ENCODE measurements around the gene SRXN1. TPM values are rescaled to one million over a fixed set of nuclear protein-coding genes. Genes with fewer than 3 reads are reported as not detected.

Gene SRXN1
- total RNA-seq, 1 donor from 2014 or later: 12.6 TPM

GRCh38 chr20:668638-669037, 15.6 kb upstream of the SRXN1 start:
- Mint-ChIP-seq H3K27me3 (ENCODE audit: low read depth) (peaks cover 54% of the 10 kb centered on the region), H3K27ac (ENCODE audit: unreplicated experiment) (no peak overlapping the region), H3K9me3 (no peaks in the 10 kb centered on the region), H3K4me3 (no peak overlapping the region), H3K4me1 (peaks cover 8% of the 10 kb centered on the region), H3K36me3 (ENCODE audit: low read depth) (no peaks in the 10 kb centered on the region)
- DNase-seq (ENCODE audit: low read depth, low spot score): no peak
- TF ChIP-seq, protein P1, sequence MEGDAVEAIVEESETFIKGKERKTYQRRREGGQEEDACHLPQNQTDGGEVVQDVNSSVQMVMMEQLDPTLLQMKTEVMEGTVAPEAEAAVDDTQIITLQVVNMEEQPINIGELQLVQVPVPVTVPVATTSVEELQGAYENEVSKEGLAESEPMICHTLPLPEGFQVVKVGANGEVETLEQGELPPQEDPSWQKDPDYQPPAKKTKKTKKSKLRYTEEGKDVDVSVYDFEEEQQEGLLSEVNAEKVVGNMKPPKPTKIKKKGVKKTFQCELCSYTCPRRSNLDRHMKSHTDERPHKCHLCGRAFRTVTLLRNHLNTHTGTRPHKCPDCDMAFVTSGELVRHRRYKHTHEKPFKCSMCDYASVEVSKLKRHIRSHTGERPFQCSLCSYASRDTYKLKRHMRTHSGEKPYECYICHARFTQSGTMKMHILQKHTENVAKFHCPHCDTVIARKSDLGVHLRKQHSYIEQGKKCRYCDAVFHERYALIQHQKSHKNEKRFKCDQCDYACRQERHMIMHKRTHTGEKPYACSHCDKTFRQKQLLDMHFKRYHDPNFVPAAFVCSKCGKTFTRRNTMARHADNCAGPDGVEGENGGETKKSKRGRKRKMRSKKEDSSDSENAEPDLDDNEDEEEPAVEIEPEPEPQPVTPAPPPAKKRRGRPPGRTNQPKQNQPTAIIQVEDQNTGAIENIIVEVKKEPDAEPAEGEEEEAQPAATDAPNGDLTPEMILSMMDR (conservative IDR thresholded peaks at IDR 0.05): no peak

DNA sequence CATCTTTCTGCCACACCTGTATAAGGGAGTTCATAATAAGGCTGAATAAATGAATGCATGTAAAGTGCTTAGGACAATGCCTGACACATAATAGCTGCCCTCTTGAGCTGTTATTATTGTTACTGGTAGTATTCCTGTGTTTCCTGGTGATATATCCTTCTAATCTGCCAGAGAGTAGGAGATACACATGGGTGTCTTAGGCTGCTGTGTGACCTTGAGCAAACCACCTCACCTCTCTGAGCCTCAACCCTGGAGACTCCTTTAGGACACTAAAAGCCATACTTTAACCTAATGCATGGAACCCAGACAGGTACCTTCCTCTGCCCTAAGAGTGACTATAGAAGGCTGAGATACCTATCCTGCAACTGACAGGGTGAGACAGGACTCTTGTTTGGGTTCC, 15.1 kb upstream of the SRXN1 start:
- H3K27ac Mint-ChIP-seq (ENCODE audit: unreplicated experiment): no peak overlapping the region
- no peak overlapping the region for H3K4me3 Mint-ChIP-seq
- TF ChIP-seq, protein P1 (conservative IDR thresholded peaks at IDR 0.05): no peak
- no peaks in the 10 kb centered on the region for H3K36me3 Mint-ChIP-seq (ENCODE audit: low read depth)
- H3K4me1 Mint-ChIP-seq: peaks cover 8% of the 10 kb centered on the region
- peaks cover 49% of the 10 kb centered on the region for H3K27me3 Mint-ChIP-seq (ENCODE audit: low read depth)
- DNase-seq (ENCODE audit: low read depth, low spot score): no peak
- no peaks in the 10 kb centered on the region for H3K9me3 Mint-ChIP-seq

DNA sequence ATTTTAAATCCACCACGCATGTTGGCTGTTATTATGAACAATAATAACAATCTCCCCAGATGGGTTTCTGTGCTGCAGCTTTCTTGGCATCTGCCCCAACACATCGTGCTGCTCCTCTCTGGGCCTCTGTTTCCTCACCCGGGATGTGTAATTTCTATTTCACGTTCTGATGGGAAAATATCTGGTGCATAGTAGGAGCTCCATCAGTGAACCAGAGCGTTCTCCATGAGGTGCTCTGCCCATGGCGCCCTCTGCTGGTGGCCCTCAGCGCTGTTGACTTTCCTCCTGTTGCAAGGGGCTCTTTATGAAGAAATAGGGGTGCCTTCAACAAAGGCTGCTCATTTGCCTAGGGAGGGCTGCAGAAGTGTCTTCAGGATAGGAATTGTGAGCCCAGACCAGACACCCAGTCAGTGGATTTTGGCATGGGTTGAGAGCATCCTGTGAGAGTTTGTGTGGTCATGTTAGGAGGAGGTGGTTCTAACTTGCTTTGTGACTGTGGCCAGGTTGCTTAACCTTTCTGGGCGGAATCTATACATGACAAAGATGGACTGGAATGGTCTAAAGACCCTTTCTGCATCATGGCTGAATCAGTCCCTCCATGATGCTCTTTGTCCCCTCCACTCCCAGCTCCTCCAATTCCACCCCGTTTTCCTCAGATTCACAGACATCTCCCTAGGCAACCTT, 14.5 kb upstream of the SRXN1 start:
- Mint-ChIP-seq H3K27ac (ENCODE audit: unreplicated experiment) (no peak overlapping the region), H3K4me1 (peaks cover 8% of the 10 kb centered on the region), H3K36me3 (ENCODE audit: low read depth) (no peaks in the 10 kb centered on the region), H3K27me3 (ENCODE audit: low read depth) (peaks cover 48% of the 10 kb centered on the region), H3K9me3 (no peaks in the 10 kb centered on the region), H3K4me3 (peak overlapping the region; percentile 18)
- TF ChIP-seq, protein P1 (conservative IDR thresholded peaks at IDR 0.05): peak; percentile 77
- DNase-seq (ENCODE audit: low read depth, low spot score): peak; percentile 59

DNA sequence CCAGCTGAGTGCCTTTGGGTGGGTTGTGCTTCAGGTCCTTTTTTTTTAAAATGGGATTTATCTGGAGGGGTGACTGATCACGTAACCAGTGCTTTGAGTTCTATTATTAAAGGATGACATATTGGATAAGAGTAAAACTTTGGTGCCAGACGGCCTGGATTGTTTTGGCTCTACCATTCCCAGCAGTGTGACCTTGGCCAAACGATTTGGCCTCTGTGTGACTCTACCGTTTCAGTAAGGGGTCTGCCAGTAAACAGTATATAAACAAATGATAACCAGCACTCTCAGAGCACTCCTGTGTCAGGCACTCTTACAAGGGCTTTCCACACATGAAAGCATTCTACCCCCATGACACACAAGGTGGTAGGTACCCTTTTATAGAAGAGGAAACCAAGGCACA, 13.9 kb upstream of the SRXN1 start:
- H3K4me1 Mint-ChIP-seq: peaks cover 4% of the 10 kb centered on the region
- H3K27me3 Mint-ChIP-seq (ENCODE audit: low read depth): peaks cover 43% of the 10 kb centered on the region
- H3K9me3 Mint-ChIP-seq: no peaks in the 10 kb centered on the region
- no peak overlapping the region for H3K4me3 Mint-ChIP-seq
- H3K27ac Mint-ChIP-seq (ENCODE audit: unreplicated experiment): no peak overlapping the region
- no peaks in the 10 kb centered on the region for H3K36me3 Mint-ChIP-seq (ENCODE audit: low read depth)
- no peak for DNase-seq (ENCODE audit: low read depth, low spot score)
- TF ChIP-seq, protein P1 (conservative IDR thresholded peaks at IDR 0.05): no peak

DNA sequence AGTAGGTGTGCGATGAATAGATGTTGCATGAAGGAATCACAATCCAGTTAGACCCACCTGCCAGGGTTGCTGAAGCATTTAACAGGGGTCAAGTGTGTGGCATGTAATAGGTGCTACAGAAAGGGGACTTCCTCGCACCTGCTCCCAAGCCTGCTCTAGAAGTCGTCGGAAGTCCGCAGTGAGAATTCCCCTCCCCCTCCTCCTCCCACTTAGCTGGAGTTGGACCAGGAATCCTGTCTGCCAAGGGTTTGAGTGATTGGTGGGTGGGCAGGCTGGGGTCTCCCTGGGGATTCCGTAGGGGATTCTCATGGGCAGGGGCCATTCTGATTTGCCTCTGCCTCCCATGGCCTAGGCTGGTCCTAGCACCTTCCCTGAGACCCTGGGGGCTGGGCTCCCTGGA, 12.3 kb upstream of the SRXN1 start:
- Mint-ChIP-seq H3K27ac (ENCODE audit: unreplicated experiment) (no peak overlapping the region), H3K4me3 (no peak overlapping the region), H3K4me1 (peaks cover 4% of the 10 kb centered on the region), H3K27me3 (ENCODE audit: low read depth) (peaks cover 44% of the 10 kb centered on the region), H3K36me3 (ENCODE audit: low read depth) (no peaks in the 10 kb centered on the region), H3K9me3 (no peaks in the 10 kb centered on the region)
- TF ChIP-seq, protein P1 (conservative IDR thresholded peaks at IDR 0.05): no peak
- no peak for DNase-seq (ENCODE audit: low read depth, low spot score)
